HFFc6 (cell line): Measurements from ENCODE around the gene CD44. TPM values are rescaled to one million over a fixed set of nuclear protein-coding genes. Genes with fewer than 3 reads are reported as not detected.
A peak's percentile ranks its signal among the peaks of the same experiment; 100 is the strongest.

Experiments used
- DNase-seq: peaks from one replicate; pipeline ENCODE4 v3.0.0-alpha.2; 2018
- H3K27ac Mint-ChIP-seq: 2 replicates; pipeline ENCODE4 v1.8.0; 2020; ENCODE audit warnings: mild to moderate bottlenecking, mixed read lengths
- H3K27me3 Mint-ChIP-seq: 2 replicates; pipeline ENCODE4 v1.8.0; 2021; ENCODE audit warnings: mild to moderate bottlenecking, moderate library complexity, mixed read lengths; ENCODE audit not compliant: insufficient read depth
- H3K36me3 Mint-ChIP-seq: 2 replicates; pipeline ENCODE4 v1.8.0; 2021; ENCODE audit warnings: low read depth, mixed read lengths
- H3K4me1 Mint-ChIP-seq: 2 replicates; pipeline ENCODE4 v1.8.0; 2020; ENCODE audit warnings: low read depth, mixed read lengths
- H3K4me3 Mint-ChIP-seq: 2 replicates; pipeline ENCODE4 v1.8.0; 2020; ENCODE audit warnings: mild to moderate bottlenecking, moderate library complexity, mixed read lengths
- H3K9me3 Mint-ChIP-seq: 2 replicates; pipeline ENCODE4 v1.8.0; 2020; ENCODE audit warnings: mild to moderate bottlenecking, mixed read lengths
- CTCF ChIP-seq: fragments of 200-600 bp; sonication (generic); IDR thresholded peaks from 2 replicates; pipeline ENCODE4 v1.5.0; 2021; ENCODE audit warnings: antibody characterized with exemption, mild to moderate bottlenecking
- total RNA-seq, 6 experiments: library from RNA; stranded (reverse); fragmentation: NEBNext Ultra II Directional; extraction: Animal tissue kit (Norgen Biotek cat#: 25700); gene quantifications; 2 replicates in 1 of 6; 3 replicates in 5 of 6; pipeline ENCODE4 v1.2.3, GENCODE V29; 2021

The CD44 gene
- total RNA-seq, 6 experiments from 2014 or later, result 1,912 to 2,221 (median 2,175) TPM

GRCh38 chr11:35211952-35212351, 73.0 kb downstream of the CD44 start:
- H3K27ac Mint-ChIP-seq, result peak overlapping the region; percentile 90
- peaks cover 100% of the 10 kb centered on the region for H3K36me3 Mint-ChIP-seq
- H3K4me3 Mint-ChIP-seq, result peak overlapping the region; percentile 22; the same call in 1 of the 2 replicates

GRCh38 chr11:35214226-35214770, 75.3 kb downstream of the CD44 start:
- TF ChIP-seq CTCF, result no peak
- Mint-ChIP-seq H3K4me3 (peak overlapping the region; percentile 21), H3K9me3 (peaks cover 18% of the 10 kb centered on the region), H3K4me1 (peaks cover 100% of the 10 kb centered on the region), H3K36me3 (peaks cover 99% of the 10 kb centered on the region), H3K27ac (peak overlapping the region; percentile 90), H3K27me3 (peaks cover 57% of the 10 kb centered on the region)
- DNase-seq, result peak; percentile 30

More at GRCh38 chr11:35211952-35212351, 73.0 kb downstream of the CD44 start:
- TF ChIP-seq CTCF, result no peak
- H3K27me3 Mint-ChIP-seq, result peaks cover 51% of the 10 kb centered on the region
- no peak for DNase-seq
- H3K4me1 Mint-ChIP-seq, result peaks cover 100% of the 10 kb centered on the region
- H3K9me3 Mint-ChIP-seq, result peaks cover 18% of the 10 kb centered on the region

- no peak for TF ChIP-seq CTCF
- H3K9me3 Mint-ChIP-seq, result peaks cover 18% of the 10 kb centered on the region
- DNase-seq, result peak; percentile 91
- peaks cover 100% of the 10 kb centered on the region for H3K4me1 Mint-ChIP-seq
- peaks cover 99% of the 10 kb centered on the region for H3K36me3 Mint-ChIP-seq
- peak overlapping the region; percentile 68 for H3K4me3 Mint-ChIP-seq
- peaks cover 57% of the 10 kb centered on the region for H3K27me3 Mint-ChIP-seq
- H3K27ac Mint-ChIP-seq, result peak overlapping the region; percentile 90
Measured at GRCh38 chr11:35214792-35215193, 75.8 kb downstream of the CD44 start.

- Mint-ChIP-seq H3K4me1 (peaks cover 95% of the 10 kb centered on the region), H3K9me3 (peaks cover 9% of the 10 kb centered on the region; the same call in 1 of the 2 replicates), H3K27ac (peak overlapping the region; percentile 90), H3K4me3 (peak overlapping the region; percentile 68; the same call in 1 of the 2 replicates), H3K36me3 (peaks cover 95% of the 10 kb centered on the region), H3K27me3 (peaks cover 58% of the 10 kb centered on the region)
- DNase-seq, result peak; percentile 31
- no peak for TF ChIP-seq CTCF
Measured at GRCh38 chr11:35215945-35216344, 77.0 kb downstream of the CD44 start.

GRCh38 chr11:35216962-35217678, 78.1 kb downstream of the CD44 start:
- peak overlapping the region; percentile 12; the same call in 1 of the 2 replicates for H3K4me3 Mint-ChIP-seq
- peaks cover 95% of the 10 kb centered on the region for H3K36me3 Mint-ChIP-seq
- H3K27ac Mint-ChIP-seq, result peak overlapping the region; percentile 90
- DNase-seq, result no peak
- peaks cover 95% of the 10 kb centered on the region for H3K4me1 Mint-ChIP-seq
- H3K27me3 Mint-ChIP-seq, result peaks cover 51% of the 10 kb centered on the region
- TF ChIP-seq CTCF, result no peak
- 0 out of 2 replicates have a peak, but pooled peaks cover 7% of the 10 kb centered on the region for H3K9me3 Mint-ChIP-seq
